Cardiac atrium fibroblast (primary cell): ENCODE data around the gene CHMP3. TPM values are rescaled to one million over a fixed set of nuclear protein-coding genes. Genes with fewer than 3 reads are reported as not detected.

Experiments used
- total RNA-seq: library from RNA; depleted of rRNA; stranded (reverse); fragments of >200 nt; gene quantifications from 2 replicates; pipeline ENCODE4 v1.2.3, GENCODE V29; 2015

The CHMP3 gene
- 54.7 and 56.7 TPM in 2 replicates for total RNA-seq

DNA sequence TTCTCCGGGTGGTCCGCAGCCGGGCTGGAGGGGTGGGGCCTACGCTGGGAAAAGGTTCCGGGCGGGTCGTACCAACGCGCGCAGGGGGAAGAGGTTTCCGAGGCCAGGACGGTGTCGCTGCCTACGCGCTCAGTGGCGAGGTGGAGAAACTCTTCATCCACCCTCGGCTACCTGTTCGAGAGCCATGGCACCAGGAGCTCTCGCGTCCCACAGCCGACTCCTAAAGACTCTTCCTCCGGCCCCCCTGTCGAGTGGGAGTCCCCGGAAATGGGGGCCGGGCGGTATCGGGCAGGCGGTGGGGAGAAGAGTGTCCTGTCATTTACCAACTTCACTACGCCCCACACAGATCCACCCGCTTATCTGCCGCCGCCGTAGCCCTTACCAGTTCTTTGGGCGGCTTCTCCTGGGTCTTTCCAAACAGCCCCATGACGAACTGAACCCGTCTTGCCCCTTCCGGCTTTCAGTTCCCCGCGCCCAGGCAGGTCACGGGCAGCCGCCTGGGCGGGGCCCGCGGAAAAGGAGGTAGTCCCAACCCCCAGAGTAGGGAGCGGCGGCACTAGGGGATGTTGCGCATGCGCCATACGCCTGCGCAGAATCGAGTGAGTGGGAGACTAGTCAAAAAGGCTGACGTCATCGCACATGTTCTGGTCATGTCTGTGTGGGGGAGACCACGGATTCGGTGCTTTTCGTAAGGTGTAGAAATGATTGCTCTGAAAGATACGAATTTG is at the start of gene CHMP3:
TSS of gene CHMP3 (minus strand) at position 522 of the 728 bp plus-strand sequence. CDS start at position 427, 95 bp downstream.

Other genes with a start within 250 kb of the CHMP3 start
- not detected in 2 replicates for gene REEP1, start 225.8 kb downstream of the CHMP3 start, total RNA-seq
- gene KDM3A, start 122.1 kb downstream of the CHMP3 start, total RNA-seq, result 20.9 and 31.3 TPM in 2 replicates
- gene RNF103, start 60.4 kb upstream of the CHMP3 start, total RNA-seq, result 16.1 and 17.0 TPM in 2 replicates
- gene RMND5A, start 156.8 kb upstream of the CHMP3 start, total RNA-seq, result 13.5 and 21.1 TPM in 2 replicates
- not detected in 2 replicates for gene CD8A, start 227.5 kb upstream of the CHMP3 start, total RNA-seq